Right kidney (tissue), 1 donor: ENCODE data around the gene PSME2.

Experiments used
- DNase-seq: peaks from one replicate; pipeline ENCODE4 v3.0.0-alpha.2; 2016

Gene PSME2

GRCh38 chr14:24157331-24157730 lies 10.9 kb upstream of the PSME2 start:
- DNase-seq = no peak

GRCh38 chr14:24156840-24157239 lies 10.4 kb upstream of the PSME2 start:
- DNase-seq = no peak

- DNase-seq = no peak
These were observed 8.7 kb upstream of the PSME2 start for GRCh38 chr14:24155100-24155499.

- DNase-seq = no peak
These were observed 5.1 kb upstream of the PSME2 start for GRCh38 chr14:24151404-24152080.

GRCh38 chr14:24150993-24151392 lies 4.6 kb upstream of the PSME2 start:
- DNase-seq = no peak

- DNase-seq = no peak
These were observed 4.2 kb upstream of the PSME2 start for GRCh38 chr14:24150567-24150966.

DNA sequence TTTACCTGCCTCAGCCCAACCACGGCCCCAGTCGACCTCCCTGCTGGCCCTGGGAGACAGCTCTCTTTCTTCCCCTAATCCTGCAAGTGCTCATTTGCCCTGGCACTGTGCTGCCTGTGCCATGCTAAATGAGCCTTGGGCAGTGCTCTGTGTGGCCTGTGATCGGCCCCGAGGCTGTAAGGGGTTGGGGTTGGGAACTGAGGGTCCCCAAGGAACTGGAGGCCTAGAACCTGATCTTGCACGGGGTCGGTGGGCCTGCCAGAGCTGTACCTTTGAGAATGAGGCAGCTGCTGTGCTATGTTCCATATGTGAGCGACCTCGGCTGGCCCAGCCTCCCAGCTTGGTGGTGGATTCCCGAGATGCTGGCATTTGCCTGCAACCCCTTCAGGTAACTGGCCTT lies 3.7 kb upstream of the PSME2 start:
- no peak for DNase-seq

GRCh38 chr14:24149302-24149969 lies 3.0 kb upstream of the PSME2 start:
- no peak for DNase-seq

DNA sequence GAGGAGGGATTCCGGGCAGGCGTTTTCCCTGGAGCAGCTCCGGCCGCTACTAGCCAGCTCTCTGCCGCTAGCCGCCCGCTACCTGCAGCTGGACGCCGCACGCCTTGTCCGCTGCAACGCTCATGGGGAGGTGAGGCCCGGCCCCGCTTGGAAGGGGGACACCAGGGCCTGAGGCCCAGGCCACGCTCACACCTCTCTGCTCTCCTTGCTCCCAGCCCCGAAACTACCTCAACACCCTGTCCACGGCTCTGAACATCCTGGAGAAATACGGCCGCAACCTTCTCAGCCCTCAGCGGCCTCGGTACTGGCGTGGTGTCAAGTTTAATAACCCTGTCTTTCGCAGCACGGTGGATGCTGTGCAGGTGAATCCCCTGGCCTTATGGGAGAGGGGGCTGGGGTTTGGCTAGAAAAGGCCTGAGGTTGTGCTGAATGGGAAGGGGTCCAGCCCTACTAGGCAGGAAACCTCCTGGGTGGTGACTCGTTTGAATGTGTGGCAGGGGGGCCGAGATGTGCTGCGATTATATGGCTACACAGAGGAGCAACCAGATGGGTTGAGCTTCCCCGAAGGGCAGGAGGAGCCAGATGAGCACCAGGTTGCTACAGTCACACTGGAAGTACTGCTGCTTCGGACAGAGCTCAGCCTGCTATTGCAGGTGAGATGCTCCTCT lies 1.5 kb upstream of the PSME2 start:
- DNase-seq = no peak

DNA sequence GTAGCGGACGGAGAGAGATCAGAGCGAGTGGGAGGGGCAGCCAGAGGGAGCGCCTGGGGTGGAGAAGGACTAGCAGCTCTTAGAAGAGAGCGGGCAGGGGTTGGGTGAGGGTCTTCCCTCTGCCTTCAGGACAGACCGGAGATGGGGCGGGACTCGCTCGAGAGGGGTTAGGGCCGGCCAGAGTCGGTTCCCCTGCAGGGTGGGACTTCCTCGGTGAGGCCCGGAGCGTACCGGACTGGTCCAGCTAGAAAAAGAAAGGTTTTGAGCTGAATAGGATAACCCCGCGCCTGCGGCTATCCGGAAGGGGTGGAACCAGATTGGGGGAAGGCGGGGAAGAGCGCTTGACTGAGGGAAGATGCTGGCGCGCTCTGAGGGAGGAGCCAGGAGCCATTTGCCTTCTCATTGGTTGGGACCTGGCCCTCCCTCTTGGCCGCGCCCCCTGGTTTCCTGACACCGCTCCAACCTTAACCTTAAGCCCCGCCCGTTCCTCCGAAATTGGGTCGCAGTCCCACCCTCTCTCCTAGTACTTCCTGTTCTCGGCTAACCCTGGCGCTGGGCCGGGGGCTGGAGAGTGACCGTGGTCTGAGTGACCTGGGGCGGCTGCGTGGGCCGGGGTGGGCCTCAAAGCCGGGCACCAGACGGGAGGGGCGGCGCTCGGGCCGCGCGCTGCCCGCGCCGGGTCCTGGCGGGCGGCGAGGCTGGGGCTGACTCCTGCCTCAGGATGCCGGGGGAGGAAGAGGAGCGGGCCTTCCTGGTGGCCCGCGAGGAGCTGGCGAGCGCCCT lies 759 bp upstream of the PSME2 start, which contains the start of gene RNF31:
RNF31 (plus strand) TSS at position 521 of the 783 bp plus-strand sequence; CDS start at position 722, 201 bp downstream.
- DNase-seq = peak; percentile 98

DNA sequence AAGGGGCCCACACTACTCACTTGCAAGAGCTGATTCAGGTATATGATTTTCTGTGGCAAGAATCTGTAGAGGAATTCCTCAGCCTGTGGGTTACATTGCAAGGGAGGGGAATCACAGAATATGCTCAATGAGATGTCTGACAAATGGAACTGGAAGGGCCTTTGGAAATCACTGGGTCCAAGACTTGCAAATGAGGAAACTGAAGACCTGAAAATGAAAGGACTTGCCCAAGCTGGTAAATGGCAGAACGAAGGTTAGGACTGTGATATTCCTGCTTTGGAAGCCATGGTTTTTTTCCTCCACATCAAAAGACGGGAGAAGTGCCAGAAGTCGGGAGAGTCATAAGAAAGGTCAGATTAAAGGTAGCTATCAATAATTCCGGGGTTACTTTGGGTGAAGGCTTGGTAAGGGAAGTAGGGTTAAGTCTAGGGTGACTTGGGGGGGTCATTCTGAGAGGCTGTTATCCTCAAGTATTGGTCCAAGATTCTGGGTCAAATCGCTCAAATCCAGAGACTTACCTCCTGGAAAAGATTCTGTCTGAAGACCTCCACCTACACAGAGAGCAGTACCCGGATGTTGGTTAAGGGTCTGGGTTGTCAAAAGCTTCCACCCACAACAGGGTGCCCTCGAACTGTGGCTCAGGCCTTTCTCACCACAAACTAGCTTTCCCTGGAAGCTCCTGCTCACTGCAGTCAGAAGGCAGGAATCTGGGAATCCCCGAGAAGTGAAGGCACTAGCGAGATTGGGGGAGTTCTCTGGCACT lies 539 bp downstream of the PSME2 start:
- peak; percentile 80 for DNase-seq

GRCh38 chr14:24145219-24145618 lies 1.2 kb downstream of the PSME2 start:
- no peak for DNase-seq

GRCh38 chr14:24144451-24144850 lies 2.0 kb downstream of the PSME2 start:
- DNase-seq = no peak

GRCh38 chr14:24143511-24143910 lies 2.9 kb downstream of the PSME2 start:
- no peak for DNase-seq

GRCh38 chr14:24141097-24141880 lies 5.1 kb downstream of the PSME2 start, which contains the start of gene EMC9:
Gene EMC9, minus strand, starts transcription at chr14:24141591. Its CDS starts 287 bp downstream, at chr14:24141304.
- DNase-seq = peak; percentile 95

DNA sequence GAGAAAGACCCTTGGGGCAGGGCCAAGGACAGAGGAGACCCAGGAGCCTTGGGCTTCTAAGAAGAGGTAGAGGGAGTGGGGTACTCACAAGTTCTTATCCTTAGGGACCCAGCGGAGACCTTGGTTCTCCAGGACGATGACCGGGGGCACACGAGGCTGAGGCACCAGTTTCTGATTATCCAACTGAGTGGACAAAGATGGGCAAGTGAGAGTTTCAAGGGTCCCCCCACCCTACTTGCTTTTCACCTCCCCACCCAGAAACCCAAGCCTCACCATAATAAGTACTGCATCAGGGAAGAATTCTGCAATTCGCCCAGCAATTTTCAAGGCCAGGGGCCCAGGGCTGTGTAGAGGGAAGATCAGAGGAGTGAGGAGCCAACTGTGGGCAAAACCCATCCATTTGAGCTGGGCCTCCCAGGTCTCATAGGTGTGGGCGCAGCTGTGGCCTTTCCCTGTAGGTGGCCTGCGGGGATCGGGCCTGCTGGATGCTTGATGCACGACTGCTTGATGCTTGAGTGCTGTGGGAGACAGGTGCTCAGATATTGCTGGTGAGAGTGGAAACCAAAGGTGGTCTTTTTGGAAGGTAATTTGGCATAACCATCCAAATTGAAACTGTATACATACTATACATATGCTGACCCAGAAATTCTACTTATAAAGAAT lies 7.0 kb downstream of the PSME2 start:
- no peak for DNase-seq

GRCh38 chr14:24138396-24139271 lies 7.8 kb downstream of the PSME2 start:
- no peak for DNase-seq

GRCh38 chr14:24137529-24138395 lies 8.6 kb downstream of the PSME2 start:
- DNase-seq = no peak
